Breast epithelium (tissue), 4 donors: ENCODE measurements around the gene PRR4. TPM values are rescaled to one million over a fixed set of nuclear protein-coding genes. Genes with fewer than 3 reads are reported as not detected.
A peak's percentile ranks its signal among the peaks of the same experiment; 100 is the strongest.

ENCODE experiments used
- DNase-seq, 2 donors: peaks; one replicate each; pipeline ENCODE4 v3.0.0-alpha.2; 2019; ENCODE audit warnings: low spot score in 2 of 2
- H3K27ac ChIP-seq, 2 donors: fragments of 200-600 bp; sonication (generic) in 1 of 2; one replicate each; pipeline ENCODE4 v1.5.1; 2016 to 2019; ENCODE audit warnings: mild to moderate bottlenecking in 1 of 2
- H3K27me3 ChIP-seq, 2 donors: fragments of 200-600 bp; sonication (generic) in 1 of 2; one replicate each; pipeline versions ENCODE4 v1.5.1 to v1.6.0; 2017 to 2019; ENCODE audit warnings: control low read depth in 1 of 2, mild to moderate bottlenecking in 1 of 2
- H3K36me3 ChIP-seq: fragments of 200-600 bp; one replicate; pipeline ENCODE4 v1.5.1; 2019
- H3K4me1 ChIP-seq, 2 donors: fragments of 200-600 bp; sonication (generic); one replicate each; pipeline ENCODE4 v1.5.1; 2016 to 2019; ENCODE audit warnings: control low read depth in 1 of 2
- H3K4me3 ChIP-seq, 3 donors: fragments of 200-600 bp; sonication (generic); 1 replicate in 2 of 3; 2 replicates in 1 of 3; pipeline ENCODE4 v1.5.1; 2016 to 2019; ENCODE audit warnings: mild to moderate bottlenecking in 3 of 3, moderate library complexity in 2 of 3
- H3K9me3 ChIP-seq, 2 donors: fragments of 200-600 bp; sonication (generic) in 1 of 2; one replicate each; pipeline ENCODE4 v1.5.1; 2016 to 2019; ENCODE audit warnings: control low read depth in 1 of 2
- POLR2A ChIP-seq: fragments of 450-650 bp; IDR thresholded peaks from one replicate; pipeline ENCODE4 v1.6.1; 2016; ENCODE audit warnings: antibody characterized with exemption, mild to moderate bottlenecking, moderate library complexity
- POLR2AphosphoS5 ChIP-seq, 3 donors: sonication (generic); formaldehyde crosslinking; IDR thresholded peaks; one replicate each; pipeline ENCODE4 v1.6.1; 2017; ENCODE audit warnings: antibody characterized with exemption in 3 of 3
- intact Hi-C: fragments of 100-400 bp; cut with DNase I; formaldehyde crosslinking; loops from one replicate; pipeline ENCODE4 v1.15.1; 2023; ENCODE audit warnings: low total_unique reads
- total RNA-seq, 3 donors: library from RNA; depleted of rRNA; stranded (reverse); fragments of >200 nt; gene quantifications; one replicate each; pipeline ENCODE4 v1.1.0, GENCODE V29; 2016
- TF ChIP-seq, protein P1 (sequence below), 3 donors: fragments of 450-650 bp; IDR thresholded peaks; one replicate each; pipeline ENCODE4 v1.5.1; 2016 to 2017; ENCODE audit warnings: antibody characterized with exemption in 3 of 3, mild to moderate bottlenecking in 3 of 3, moderate library complexity in 3 of 3

Gene PRR4
- total RNA-seq, 3 donors from 2014 or later = 2.4 to 18.0 (median 10.0) TPM

- H3K9me3 ChIP-seq = peaks cover 0 to 6% of the 10 kb centered on the region in 2 donors
- H3K27me3 ChIP-seq = no peaks in the 10 kb centered on the region
- no peak for DNase-seq
- intact Hi-C loops = no loop called here
- no peaks in the 10 kb centered on the region for H3K4me1 ChIP-seq
- H3K36me3 ChIP-seq = peaks cover 3% of the 10 kb centered on the region
- no peak overlapping the region for H3K27ac ChIP-seq
- no peak overlapping the region for H3K4me3 ChIP-seq
- no peak for TF ChIP-seq POLR2AphosphoS5 (IDR thresholded peaks at IDR 0.05)
Observed at GRCh38 chr12:10873378-10873777, 24.1 kb upstream of the PRR4 start.

DNA sequence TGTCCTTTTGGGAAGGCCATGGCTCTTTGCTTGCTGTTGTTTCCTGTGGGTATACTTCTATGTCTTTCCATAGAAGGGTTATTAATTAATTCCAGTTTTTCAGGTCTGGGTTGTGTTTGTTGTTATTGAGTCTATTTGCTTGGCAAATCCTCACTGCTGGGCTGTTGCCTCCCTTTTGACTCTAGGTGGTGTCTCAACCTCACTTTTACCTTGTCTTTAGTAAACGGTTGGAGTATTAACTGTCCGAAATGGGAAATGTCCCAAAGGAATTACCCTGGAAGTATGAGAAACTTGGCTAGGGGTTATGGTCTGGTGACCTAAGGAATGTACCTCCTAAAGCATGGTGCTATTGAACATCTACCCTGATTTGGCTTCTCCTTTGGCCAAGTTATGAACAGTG, 18.1 kb upstream of the PRR4 start:
- H3K27me3 ChIP-seq = no peaks in the 10 kb centered on the region
- intact Hi-C loops = no loop called here
- H3K27ac ChIP-seq = no peak overlapping the region
- no peak overlapping the region for H3K4me3 ChIP-seq
- H3K4me1 ChIP-seq = no peaks in the 10 kb centered on the region
- no peak for DNase-seq
- peaks cover 0 to 7% of the 10 kb centered on the region in 2 donors for H3K9me3 ChIP-seq
- no peaks in the 10 kb centered on the region for H3K36me3 ChIP-seq
- TF ChIP-seq, protein P1, sequence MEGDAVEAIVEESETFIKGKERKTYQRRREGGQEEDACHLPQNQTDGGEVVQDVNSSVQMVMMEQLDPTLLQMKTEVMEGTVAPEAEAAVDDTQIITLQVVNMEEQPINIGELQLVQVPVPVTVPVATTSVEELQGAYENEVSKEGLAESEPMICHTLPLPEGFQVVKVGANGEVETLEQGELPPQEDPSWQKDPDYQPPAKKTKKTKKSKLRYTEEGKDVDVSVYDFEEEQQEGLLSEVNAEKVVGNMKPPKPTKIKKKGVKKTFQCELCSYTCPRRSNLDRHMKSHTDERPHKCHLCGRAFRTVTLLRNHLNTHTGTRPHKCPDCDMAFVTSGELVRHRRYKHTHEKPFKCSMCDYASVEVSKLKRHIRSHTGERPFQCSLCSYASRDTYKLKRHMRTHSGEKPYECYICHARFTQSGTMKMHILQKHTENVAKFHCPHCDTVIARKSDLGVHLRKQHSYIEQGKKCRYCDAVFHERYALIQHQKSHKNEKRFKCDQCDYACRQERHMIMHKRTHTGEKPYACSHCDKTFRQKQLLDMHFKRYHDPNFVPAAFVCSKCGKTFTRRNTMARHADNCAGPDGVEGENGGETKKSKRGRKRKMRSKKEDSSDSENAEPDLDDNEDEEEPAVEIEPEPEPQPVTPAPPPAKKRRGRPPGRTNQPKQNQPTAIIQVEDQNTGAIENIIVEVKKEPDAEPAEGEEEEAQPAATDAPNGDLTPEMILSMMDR (IDR thresholded peaks at IDR 0.05) = peak in 1 of 3 donors; percentile 12
- TF ChIP-seq POLR2A = no peak
- no peak for TF ChIP-seq POLR2AphosphoS5 (IDR thresholded peaks at IDR 0.05)

DNA sequence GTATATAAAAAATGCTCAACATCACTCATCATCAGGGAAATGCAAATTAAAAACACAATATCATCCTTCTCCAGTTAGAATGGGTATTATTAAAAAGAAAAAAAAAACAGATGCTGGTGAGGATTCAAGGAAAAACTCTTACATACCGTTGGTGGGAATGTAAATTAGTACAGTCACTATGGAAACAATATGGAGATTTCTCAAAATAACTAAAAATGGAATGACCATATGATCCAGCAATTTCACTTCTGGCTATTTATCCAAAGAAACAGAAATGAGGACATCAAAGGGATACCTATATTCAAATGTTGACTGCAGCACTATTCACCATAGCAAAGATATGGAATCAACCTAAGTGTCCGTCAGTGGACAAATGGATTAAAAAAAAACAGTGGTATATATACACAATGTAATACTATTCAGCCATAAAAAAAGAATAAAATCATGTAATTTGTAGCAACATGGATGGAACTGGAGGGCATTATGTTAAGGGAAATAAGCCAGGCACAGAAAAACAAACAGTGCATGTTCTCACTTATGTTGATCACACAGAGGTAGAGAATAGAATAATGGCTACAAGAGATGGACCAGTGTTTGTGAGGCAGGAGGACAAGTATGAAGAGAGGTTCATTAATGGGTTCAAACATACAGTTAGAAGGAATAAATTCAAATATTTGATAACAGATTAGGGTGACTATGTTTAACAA, 14.4 kb upstream of the PRR4 start:
- Histone ChIP-seq H3K27ac (no peak overlapping the region), H3K4me1 (no peaks in the 10 kb centered on the region), H3K36me3 (no peaks in the 10 kb centered on the region), H3K4me3 (no peak overlapping the region), H3K9me3 (peaks cover 0 to 21% of the 10 kb centered on the region in 2 donors), H3K27me3 (no peaks in the 10 kb centered on the region)
- intact Hi-C loops = no loop called here
- TF ChIP-seq POLR2A (no peak), POLR2AphosphoS5 (IDR thresholded peaks at IDR 0.05) (no peak)
- TF ChIP-seq, protein P1 (IDR thresholded peaks at IDR 0.05) = no peak
- no peak for DNase-seq

DNA sequence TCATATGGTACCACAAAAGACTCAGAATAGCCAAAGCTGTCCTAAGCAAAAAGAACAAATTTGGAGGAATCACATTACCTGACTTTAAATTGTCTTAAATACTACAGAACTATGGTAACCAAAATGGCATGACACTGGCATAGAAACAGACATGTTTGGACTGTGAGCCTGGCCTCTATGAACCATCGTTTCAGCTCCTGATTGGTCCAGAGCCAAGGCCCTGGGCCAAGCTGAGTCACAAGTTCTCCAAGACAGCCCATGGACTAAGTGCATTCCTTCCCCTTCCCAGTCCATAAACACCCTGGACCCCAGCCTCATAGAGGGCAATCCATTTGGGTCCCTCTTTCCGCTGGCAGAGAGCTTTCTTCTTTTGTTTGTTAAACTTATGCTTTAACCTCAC, 12.1 kb upstream of the PRR4 start:
- no peak for TF ChIP-seq POLR2AphosphoS5 (IDR thresholded peaks at IDR 0.05)
- no peak for TF ChIP-seq POLR2A
- TF ChIP-seq, protein P1 (IDR thresholded peaks at IDR 0.05) = no peak
- H3K9me3 ChIP-seq = peaks cover 5 to 21% of the 10 kb centered on the region in 2 donors
- no peak overlapping the region for H3K4me3 ChIP-seq
- DNase-seq = no peak
- no peaks in the 10 kb centered on the region for H3K4me1 ChIP-seq
- intact Hi-C loops = no loop called here
- no peaks in the 10 kb centered on the region for H3K36me3 ChIP-seq
- H3K27ac ChIP-seq = no peak overlapping the region
- no peaks in the 10 kb centered on the region for H3K27me3 ChIP-seq

GRCh38 chr12:10855807-10856206, 6.5 kb upstream of the PRR4 start:
- Histone ChIP-seq H3K9me3 (peaks cover 9 to 11% of the 10 kb centered on the region in 2 donors), H3K4me1 (no peaks in the 10 kb centered on the region), H3K27me3 (no peaks in the 10 kb centered on the region), H3K27ac (no peak overlapping the region), H3K36me3 (no peaks in the 10 kb centered on the region), H3K4me3 (no peak overlapping the region)
- TF ChIP-seq POLR2A (no peak), POLR2AphosphoS5 (IDR thresholded peaks at IDR 0.05) (no peak)
- TF ChIP-seq, protein P1 (IDR thresholded peaks at IDR 0.05) = no peak
- no peak for DNase-seq
- intact Hi-C loops = no loop called here
